Measurements from ENCODE around the gene KIAA0319L. TPM values are rescaled to one million over a fixed set of nuclear protein-coding genes. Genes with fewer than 3 reads are reported as not detected.

The KIAA0319L gene
- total RNA-seq, 2 experiments from 2014 or later: 25.3 to 44.9 TPM

DNA sequence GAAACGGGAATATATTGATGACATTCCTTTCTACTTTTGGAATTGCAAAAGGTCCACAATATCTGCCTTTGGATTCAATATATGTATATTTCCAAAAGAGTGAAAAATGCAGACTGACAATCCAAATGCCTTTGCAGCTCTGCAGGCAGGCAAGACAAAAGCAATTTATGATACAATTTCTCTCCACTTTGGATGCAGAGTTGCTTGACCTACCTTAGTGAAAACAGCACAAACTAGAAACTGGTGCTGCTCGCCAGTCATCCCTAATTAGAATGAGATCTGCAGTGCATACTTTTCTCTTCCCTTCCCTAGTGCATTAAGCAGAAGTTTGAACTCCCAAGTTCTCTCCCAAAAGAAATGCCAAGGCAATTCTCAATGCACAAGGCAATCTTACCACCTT is 56.8 kb downstream of the KIAA0319L start:
- Histone ChIP-seq H3K27ac (ENCODE audit: low read depth, low read length, poor library complexity, severe bottlenecking) (no peak overlapping the region), H2AFZ (ENCODE audit: low read length) (no peak overlapping the region), H3K9me3 (ENCODE audit: low read length) (no peaks in the 10 kb centered on the region), H4K20me1 (ENCODE audit: insufficient read depth, low read length) (no peaks in the 10 kb centered on the region), H3K36me3 (ENCODE audit: insufficient read depth, low read length) (peaks cover 4% of the 10 kb centered on the region; the same call in 1 of the 2 replicates), H3K4me2 (ENCODE audit: low read length) (no peak overlapping the region), H3K79me2 (ENCODE audit: insufficient read depth, low read depth, low read length) (no peaks in the 10 kb centered on the region), H3K4me3 (ENCODE audit: low read depth, low read length, poor library complexity, severe bottlenecking) (no peak overlapping the region), H3K4me1 (ENCODE audit: insufficient read depth, low read length, poor library complexity, severe bottlenecking) (peaks cover 3% of the 10 kb centered on the region), H3K9me2 (ENCODE audit: insufficient read depth, low read length) (no peaks in the 10 kb centered on the region)
- intact Hi-C loops (cut with micrococcal nuclease; ENCODE audit: unreplicated experiment): no loop called here
- TF ChIP-seq EZH2phosphoT487 (IDR thresholded peaks at IDR 0.05; ENCODE audit: borderline replicate concordance, low read depth, low read length) (no peak), CTCF (conservative IDR thresholded peaks at IDR 0.05; ENCODE audit: low read length) (no peak)
- POLR2A ChIA-PET: interaction anchor here (0.9 kb wide), 1 partner anchor 13 kb away, joined by 3 read pairs; no protein-coding TSS in a partner anchor
- BruUV-seq (replicated peaks): no TSS peak
- CTCF ChIA-PET (ENCODE audit: unreplicated experiment): no interaction called here
- no peak for DNase-seq (ENCODE audit: low spot score)

DNA sequence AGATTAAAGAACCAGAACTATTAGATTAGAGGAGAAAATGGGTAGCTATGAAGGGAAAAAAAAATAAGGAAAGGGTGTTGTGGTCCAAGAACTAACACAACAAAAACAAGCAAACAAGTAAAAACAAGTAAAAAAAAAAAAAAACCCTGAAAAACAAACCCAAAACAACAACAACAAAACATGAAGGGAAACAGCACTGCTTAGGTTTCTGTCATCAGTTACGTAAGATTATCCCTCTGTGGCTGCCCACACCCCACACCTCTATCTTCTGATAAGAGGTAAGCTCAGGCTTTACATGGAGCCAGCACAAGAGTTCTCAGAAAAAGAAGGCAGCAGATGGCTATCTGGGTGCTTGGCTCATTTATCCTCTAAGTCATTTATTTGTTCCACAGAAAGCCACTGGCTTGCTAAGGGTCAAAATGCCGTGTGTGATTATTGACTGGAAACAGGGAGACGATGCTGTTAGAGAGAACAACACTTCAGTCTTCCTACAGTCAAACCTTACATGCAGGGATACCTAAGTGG is 57.5 kb downstream of the KIAA0319L start:
- intact Hi-C loops (cut with micrococcal nuclease; ENCODE audit: unreplicated experiment): no loop called here
- Histone ChIP-seq H3K79me2 (ENCODE audit: insufficient read depth, low read depth, low read length) (no peaks in the 10 kb centered on the region), H3K9me2 (ENCODE audit: insufficient read depth, low read length) (no peaks in the 10 kb centered on the region), H3K9me3 (ENCODE audit: low read length) (no peaks in the 10 kb centered on the region), H3K4me3 (ENCODE audit: low read depth, low read length, poor library complexity, severe bottlenecking) (no peak overlapping the region), H3K27ac (ENCODE audit: low read depth, low read length, poor library complexity, severe bottlenecking) (no peak overlapping the region), H2AFZ (ENCODE audit: low read length) (no peak overlapping the region), H3K36me3 (ENCODE audit: insufficient read depth, low read length) (no peaks in the 10 kb centered on the region), H3K4me2 (ENCODE audit: low read length) (no peak overlapping the region), H4K20me1 (ENCODE audit: insufficient read depth, low read length) (no peaks in the 10 kb centered on the region), H3K4me1 (ENCODE audit: insufficient read depth, low read length, poor library complexity, severe bottlenecking) (no peaks in the 10 kb centered on the region)
- no peak for TF ChIP-seq EZH2phosphoT487 (IDR thresholded peaks at IDR 0.05; ENCODE audit: borderline replicate concordance, low read depth, low read length)
- TF ChIP-seq CTCF (conservative IDR thresholded peaks at IDR 0.05; ENCODE audit: low read length): no peak
- POLR2A ChIA-PET: no interaction called here
- no TSS peak for BruUV-seq (replicated peaks)
- CTCF ChIA-PET (ENCODE audit: unreplicated experiment): interaction anchor here (1.1 kb wide), 1 partner anchor 49 kb away, joined by 3 read pairs; no protein-coding TSS in a partner anchor
- no peak for DNase-seq (ENCODE audit: low spot score)

- H4K20me1 ChIP-seq (ENCODE audit: insufficient read depth, low read length): no peaks in the 10 kb centered on the region
Observed at GRCh38 chr1:35499231-35499630, 58.0 kb downstream of the KIAA0319L start.

More at GRCh38 chr1:35499231-35499630, 58.0 kb downstream of the KIAA0319L start:
- H3K27ac ChIP-seq (ENCODE audit: low read depth, low read length, poor library complexity, severe bottlenecking): no peak overlapping the region
- ChIA-PET CTCF (ENCODE audit: unreplicated experiment) (interaction anchor here (1.1 kb wide), 1 partner anchor 48 kb away, joined by 3 read pairs; no protein-coding TSS in a partner anchor), POLR2A (no interaction called here)
- H3K4me1 ChIP-seq (ENCODE audit: insufficient read depth, low read length, poor library complexity, severe bottlenecking): no peaks in the 10 kb centered on the region
- intact Hi-C loops (cut with micrococcal nuclease; ENCODE audit: unreplicated experiment): no loop called here
- no peak overlapping the region for H3K4me3 ChIP-seq (ENCODE audit: low read depth, low read length, poor library complexity, severe bottlenecking)
- H3K79me2 ChIP-seq (ENCODE audit: insufficient read depth, low read depth, low read length): no peaks in the 10 kb centered on the region
- H3K4me2 ChIP-seq (ENCODE audit: low read length): no peak overlapping the region
- no peak for DNase-seq (ENCODE audit: low spot score)
- TF ChIP-seq CTCF (conservative IDR thresholded peaks at IDR 0.05; ENCODE audit: low read length): no peak
- no peak for TF ChIP-seq EZH2phosphoT487 (IDR thresholded peaks at IDR 0.05; ENCODE audit: borderline replicate concordance, low read depth, low read length)
- BruUV-seq (replicated peaks): no TSS peak
- no peaks in the 10 kb centered on the region for H3K36me3 ChIP-seq (ENCODE audit: insufficient read depth, low read length)
- H2AFZ ChIP-seq (ENCODE audit: low read length): no peak overlapping the region
- no peaks in the 10 kb centered on the region for H3K9me3 ChIP-seq (ENCODE audit: low read length)
- H3K9me2 ChIP-seq (ENCODE audit: insufficient read depth, low read length): no peaks in the 10 kb centered on the region

Data from OCI-LY7 (cell line).